ENCODE measurements around the gene MYO16. TPM values are rescaled to one million over a fixed set of nuclear protein-coding genes. Genes with fewer than 3 reads are reported as not detected.

The MYO16 gene
- under 1 TPM in 1 of 2 donors, not detected in 1; 0.06 TPM for total RNA-seq
- long read RNA-seq, result 0 reads

DNA sequence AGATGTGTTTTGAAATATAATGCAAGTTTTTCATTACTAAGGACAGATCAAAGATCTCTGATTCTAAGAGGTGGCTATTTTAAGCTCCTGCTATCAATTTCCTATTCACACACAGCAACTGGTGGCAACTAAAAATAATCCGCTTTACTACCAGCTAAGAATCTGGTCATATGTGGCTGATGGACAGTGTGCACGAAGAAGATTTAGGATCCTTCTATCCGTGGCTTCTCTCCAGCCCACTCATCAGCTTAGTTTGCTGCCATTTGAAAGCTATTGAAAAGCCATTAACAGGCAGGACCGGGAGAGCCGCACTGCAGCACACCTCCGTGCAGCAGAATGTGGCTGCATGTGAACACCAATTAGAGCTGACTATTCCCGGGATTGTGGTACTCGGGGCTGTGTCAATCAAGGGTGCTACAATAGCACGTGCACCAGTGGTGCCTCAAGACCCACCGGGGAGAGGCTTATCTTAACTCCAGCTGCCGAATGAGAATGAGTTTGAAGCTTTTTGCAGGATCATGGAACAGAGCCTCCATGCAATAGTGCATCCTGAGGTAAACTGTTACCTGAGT lies at the start of gene MYO16:
Gene MYO16, plus strand, starts transcription at position 431 of the 572 bp plus-strand sequence. CDS start 234 bp downstream, outside the sequence.
- ATAC-seq (no peak), DNase-seq (no peak)
- intact Hi-C loops (cut with DNase I, micrococcal nuclease), result no loop called here

DNA sequence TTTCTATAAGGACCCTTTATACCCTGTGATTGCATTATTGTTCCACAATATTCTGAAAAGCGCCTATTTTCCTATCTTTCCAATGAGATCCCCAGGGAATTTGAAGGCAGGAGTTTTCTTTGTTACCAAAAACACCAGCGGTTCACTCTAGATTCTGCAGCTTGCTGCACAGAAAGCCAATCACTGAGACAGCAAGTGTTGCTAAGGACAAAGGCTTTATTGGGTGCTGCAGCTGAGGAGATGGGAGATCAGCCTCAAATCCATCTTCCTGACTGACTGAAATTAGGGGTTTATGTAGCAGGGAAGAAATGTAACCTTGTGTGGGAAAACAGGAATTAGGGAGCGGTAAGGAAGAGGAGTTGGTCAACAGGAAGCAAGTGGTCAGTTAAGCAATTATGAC lies 42.6 kb upstream of the MYO16 start:
- intact Hi-C loops (cut with DNase I, micrococcal nuclease), result no loop called here
- DNase-seq (no peak), ATAC-seq (no peak)

- ATAC-seq, result no peak
- DNase-seq, result no peak
- intact Hi-C loops (cut with DNase I, micrococcal nuclease), result no loop called here
Measured at GRCh38 chr13:108588516-108588915, 40.9 kb upstream of the MYO16 start.

GRCh38 chr13:108594153-108594552 lies 35.3 kb upstream of the MYO16 start:
- ATAC-seq (no peak), DNase-seq (no peak)
- intact Hi-C loops (cut with DNase I, micrococcal nuclease), result no loop called here

DNA sequence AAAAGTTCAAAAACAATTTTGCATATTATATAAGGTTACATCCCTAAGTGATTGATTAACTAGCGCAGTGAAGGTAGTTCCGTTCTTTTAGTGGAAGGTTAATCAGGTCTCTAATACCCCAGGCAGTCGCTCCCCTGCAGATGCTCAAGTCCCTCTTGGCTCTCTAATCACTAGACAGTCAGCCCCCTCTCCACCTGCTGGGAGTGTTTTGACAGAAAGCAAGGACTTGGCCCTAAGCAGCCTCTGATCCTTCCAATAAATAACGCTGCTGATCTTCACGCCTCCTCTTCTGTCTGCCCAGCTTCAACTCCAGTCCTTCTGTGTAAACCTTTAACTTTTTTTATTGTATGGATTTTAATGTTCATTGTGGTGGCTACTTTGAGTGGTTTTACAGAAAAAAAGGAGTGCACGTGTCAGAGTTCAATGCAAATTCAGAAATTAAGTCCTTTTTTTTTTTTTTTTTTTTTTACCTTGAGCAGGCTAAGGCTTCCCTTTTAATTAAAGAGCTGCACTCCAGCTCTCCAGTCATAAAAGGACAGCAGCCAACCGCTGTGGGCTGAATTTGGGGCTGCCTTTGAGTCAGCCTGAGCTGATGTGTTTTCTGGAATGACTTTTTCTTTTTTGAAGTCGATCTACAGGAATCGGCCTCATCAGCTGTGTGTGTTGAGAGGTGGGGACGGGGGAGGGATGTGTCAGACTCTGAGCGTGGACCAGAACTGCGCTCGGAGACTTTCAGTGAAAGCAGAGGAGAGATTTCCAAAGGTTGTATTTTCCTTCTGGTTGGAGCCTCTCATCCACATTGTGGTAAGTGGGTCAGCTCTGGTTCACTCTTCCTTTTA lies 33.8 kb upstream of the MYO16 start:
- no peak for DNase-seq
- no peak for ATAC-seq
- intact Hi-C loops (cut with DNase I, micrococcal nuclease), result no loop called here

- intact Hi-C loops (cut with DNase I, micrococcal nuclease), result no loop called here
- DNase-seq, result no peak
- ATAC-seq, result no peak
Measured at GRCh38 chr13:108597943-108598342, 31.5 kb upstream of the MYO16 start.

DNA sequence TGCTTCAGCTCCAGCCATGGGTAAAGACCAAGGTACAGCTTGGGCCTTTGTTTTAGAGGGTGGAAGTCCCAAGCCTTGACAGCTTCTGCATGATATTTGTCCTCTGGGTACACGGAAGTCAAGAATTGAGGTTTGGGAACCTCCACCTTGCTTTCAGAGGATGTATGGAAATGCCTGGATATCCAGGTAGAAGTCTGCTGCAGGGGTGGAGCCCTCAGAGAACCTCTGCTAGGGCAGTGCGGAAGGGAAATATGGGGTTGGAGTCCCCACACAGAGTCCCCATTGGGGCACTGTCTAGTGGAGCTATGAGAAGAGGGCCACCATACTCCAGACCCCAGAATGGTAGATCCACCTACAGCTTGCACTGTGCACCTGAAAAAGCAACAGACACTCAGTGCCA lies 23.0 kb upstream of the MYO16 start:
- intact Hi-C loops (cut with DNase I, micrococcal nuclease), result no loop called here
- ATAC-seq, result no peak
- DNase-seq, result no peak

GRCh38 chr13:108609353-108609752 lies 20.1 kb upstream of the MYO16 start:
- no peak for ATAC-seq
- intact Hi-C loops (cut with DNase I, micrococcal nuclease), result no loop called here
- no peak for DNase-seq

GRCh38 chr13:108610507-108610906 lies 18.9 kb upstream of the MYO16 start:
- intact Hi-C loops (cut with DNase I, micrococcal nuclease), result no loop called here
- ATAC-seq, result no peak
- no peak for DNase-seq

DNA sequence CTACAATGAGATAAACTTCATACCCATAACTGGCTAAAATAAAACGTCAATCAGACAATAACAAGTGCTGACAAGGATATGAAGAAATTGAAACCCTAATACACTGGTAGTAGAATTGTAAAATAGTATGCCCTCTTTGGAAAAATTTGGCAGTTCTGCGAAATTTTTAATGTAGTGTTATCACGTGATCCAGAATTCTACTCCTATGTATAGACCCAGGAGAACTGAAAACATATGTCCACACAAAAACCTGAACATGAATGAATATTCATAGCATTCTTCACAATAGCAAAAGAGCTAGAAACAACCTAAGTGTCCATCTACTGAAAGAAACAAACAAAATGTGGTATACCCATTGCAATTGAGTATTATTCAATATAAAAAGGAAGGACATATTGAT lies 14.2 kb upstream of the MYO16 start:
- ATAC-seq (no peak), DNase-seq (no peak)
- intact Hi-C loops (cut with DNase I, micrococcal nuclease), result no loop called here

DNA sequence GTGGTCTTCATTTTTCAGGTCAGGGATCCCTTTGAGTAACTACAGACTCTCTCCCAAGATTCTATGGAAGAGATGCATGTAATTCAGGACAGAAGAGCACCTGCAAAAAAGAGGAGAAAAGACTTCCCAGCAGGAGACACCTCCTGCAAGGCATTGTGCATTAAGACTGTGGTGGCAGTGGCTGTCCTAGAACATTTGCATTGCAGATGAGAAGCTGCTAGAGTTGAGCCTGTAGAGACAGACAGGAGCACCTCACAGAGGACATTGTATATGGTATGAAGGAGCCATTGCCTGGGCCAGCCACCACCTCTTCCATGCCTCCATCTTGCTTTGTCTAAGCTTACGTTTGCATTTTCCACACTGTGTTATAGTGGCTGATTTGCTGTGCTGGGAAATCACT lies 11.2 kb upstream of the MYO16 start:
- no peak for ATAC-seq
- intact Hi-C loops (cut with DNase I, micrococcal nuclease), result no loop called here
- DNase-seq, result no peak

DNA sequence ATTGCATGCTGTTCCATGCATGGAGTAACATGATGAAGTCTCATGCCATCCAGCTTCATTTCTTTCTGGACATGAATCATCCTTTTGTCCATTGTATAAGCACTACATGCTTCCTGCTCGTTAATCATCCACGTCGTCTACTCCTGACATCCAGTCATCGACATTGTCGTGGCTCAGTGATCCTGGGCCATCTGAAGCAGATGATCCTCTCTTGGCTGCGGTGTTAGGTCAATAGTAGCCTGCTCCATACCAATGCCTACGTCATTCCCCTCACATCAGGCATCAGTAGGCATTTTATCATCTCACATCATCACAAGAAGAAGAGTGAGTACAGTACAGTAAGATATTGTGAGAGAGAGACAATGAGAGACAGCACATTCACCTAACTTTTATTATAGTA lies 7.9 kb upstream of the MYO16 start:
- DNase-seq, result no peak
- intact Hi-C loops (cut with DNase I, micrococcal nuclease), result no loop called here
- ATAC-seq, result no peak

GRCh38 chr13:108624108-108624507 lies 5.3 kb upstream of the MYO16 start:
- intact Hi-C loops (cut with DNase I, micrococcal nuclease), result no loop called here
- ATAC-seq (no peak), DNase-seq (no peak)

DNA sequence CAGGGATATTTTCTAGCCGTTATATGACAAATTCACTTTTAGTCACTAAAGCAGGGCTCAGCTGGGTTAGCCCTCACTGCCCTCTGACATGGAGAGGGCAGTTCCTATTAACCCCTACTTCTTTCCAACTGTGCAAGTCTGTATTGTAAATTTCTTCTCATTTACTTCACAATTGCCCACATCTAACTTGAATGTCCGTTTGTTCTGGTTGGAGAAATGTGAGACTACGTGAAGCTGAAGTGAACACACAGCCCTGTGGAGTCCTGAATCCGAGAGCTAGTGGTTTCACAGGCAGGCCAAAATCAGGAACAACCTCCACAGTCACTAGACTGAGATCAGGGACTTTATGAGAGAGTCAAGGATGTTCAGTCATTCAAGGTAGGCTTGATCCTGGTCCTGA lies 4.4 kb upstream of the MYO16 start:
- ATAC-seq, result no peak
- intact Hi-C loops (cut with DNase I, micrococcal nuclease), result no loop called here
- DNase-seq, result no peak

DNA sequence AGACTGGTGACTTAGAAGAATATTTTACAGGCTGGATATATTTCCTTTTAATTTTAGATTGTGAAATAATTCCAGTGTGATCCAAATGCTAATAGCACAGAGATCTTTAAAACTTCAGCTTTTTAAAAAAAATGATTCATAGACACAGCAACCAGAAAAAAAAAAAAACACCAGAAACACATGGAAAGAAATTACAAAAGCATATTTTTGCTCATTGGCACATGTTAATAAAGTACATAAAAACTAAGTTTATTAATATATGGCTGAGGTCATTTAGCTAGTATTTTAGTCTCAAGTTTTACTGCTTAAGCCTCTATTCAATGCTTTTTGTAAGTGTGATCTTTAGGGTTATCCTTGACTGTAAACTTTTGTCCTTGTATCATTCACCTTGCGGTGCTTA lies 577 bp downstream of the MYO16 start:
- intact Hi-C loops (cut with DNase I, micrococcal nuclease), result no loop called here
- DNase-seq (no peak), ATAC-seq (no peak)

DNA sequence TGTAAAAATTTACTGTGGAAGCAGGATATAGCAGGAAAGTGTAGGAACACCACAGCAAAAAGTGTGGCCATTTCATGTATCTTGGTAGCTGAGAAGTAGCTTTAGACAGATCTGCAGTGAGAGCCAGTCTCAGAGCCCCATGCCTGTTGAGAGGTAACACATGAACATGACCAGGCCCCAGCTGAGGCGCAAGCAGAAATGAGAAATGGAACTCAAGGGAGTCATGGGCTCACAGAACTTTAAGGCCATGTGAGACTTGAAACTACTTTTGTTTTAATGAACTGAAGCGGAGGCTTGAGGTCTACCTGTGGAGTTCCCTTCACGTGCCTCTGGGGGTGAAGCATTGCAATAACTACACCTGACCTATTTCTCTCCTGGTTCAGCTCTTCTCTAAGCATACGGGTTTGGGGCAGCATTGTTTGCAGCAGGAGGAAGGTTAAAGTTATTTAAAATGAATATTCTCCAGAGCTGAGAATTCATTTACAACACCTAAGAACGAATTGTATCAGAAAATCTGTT lies 3.3 kb downstream of the MYO16 start:
- DNase-seq, result no peak
- ATAC-seq, result no peak
- intact Hi-C loops (cut with DNase I, micrococcal nuclease), result no loop called here

DNA sequence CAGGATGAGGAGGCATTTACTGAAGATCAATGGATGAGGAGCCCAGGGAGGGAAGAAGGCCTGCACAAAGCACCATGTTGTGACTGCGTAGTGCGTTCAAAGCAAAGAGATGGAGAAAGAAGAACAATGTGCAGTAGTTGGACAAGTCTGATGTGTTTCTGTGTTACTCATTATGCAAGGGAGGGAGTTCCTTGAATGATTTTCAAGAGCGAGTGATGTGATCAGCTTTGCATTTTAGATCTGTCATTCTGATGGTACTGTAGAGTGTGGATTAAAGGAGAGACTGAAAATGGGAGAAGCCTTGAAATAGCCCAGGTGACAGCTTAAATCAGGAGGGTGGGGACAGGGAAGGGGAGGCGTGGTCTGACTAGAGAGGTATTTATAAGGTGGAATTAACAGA lies 9.5 kb downstream of the MYO16 start:
- intact Hi-C loops (cut with DNase I, micrococcal nuclease), result no loop called here
- ATAC-seq (no peak), DNase-seq (no peak)

DNA sequence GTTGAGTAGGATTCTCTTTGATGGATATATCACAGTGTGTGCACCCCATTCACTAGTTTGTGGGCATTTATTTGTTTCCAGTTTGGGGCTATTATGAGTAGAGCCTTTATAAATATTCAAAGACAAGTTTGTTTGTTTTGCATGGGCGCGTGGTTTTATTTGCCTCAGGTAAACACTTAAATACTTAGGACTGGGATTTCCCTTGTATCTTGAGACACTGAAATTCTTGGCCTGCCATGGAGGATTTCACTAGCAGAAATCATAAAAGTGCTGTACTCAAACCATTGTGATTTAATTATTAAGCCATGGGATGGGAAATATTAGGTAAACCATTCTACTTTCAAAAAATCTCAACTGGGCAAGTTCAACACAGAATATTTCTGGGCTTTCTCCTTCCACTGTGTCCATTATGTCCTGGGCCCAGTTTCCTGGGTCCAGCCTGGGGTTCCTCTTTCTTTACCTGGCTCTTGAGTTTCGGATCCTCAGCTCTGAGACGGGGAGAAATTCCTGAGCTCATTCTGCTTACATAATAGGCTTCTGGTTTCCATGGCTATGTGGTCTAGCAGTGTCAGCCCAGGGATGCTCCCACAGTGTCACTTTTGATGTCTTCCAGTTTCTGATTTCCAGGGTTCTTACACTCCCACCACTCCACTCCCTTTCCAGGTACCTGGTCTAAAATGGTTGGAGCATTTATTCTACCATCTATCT lies 14.4 kb downstream of the MYO16 start:
- intact Hi-C loops (cut with DNase I, micrococcal nuclease), result no loop called here
- ATAC-seq, result no peak
- DNase-seq, result no peak

- DNase-seq, result no peak
- ATAC-seq, result no peak
- intact Hi-C loops (cut with DNase I, micrococcal nuclease), result no loop called here
Measured at GRCh38 chr13:108645376-108645775, 16.0 kb downstream of the MYO16 start.

DNA sequence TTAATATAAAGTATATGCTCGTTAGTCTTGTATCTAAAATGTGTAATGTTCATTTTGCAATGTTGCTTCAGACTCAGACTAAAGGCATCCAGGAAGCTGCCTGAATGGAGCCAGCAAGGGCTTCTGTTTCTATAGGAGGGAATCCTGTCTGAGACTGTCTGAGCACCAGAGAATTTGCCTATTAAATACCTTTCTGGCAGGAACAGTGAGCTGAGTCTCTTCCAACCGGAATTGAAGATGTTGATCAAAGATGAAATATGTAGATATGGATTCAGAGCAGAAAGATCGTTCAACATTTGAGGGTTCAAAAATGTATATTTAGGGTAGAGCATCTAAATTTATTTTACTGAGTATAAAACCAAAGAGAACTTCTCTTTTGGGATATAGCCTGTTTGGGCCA lies 20.9 kb downstream of the MYO16 start:
- no peak for DNase-seq
- intact Hi-C loops (cut with DNase I, micrococcal nuclease), result no loop called here
- ATAC-seq, result no peak

All from left colon (tissue), 2 donors.